Measurements from ENCODE around the gene ATXN1.
A peak's percentile ranks its signal among the peaks of the same experiment; 100 is the strongest.
"Not testable (repeated sequence)": the region's sequence is repeated elsewhere in the genome, so short reads cannot be mapped to it uniquely, and the experiment has no call there.

ATXN1 gene

DNA sequence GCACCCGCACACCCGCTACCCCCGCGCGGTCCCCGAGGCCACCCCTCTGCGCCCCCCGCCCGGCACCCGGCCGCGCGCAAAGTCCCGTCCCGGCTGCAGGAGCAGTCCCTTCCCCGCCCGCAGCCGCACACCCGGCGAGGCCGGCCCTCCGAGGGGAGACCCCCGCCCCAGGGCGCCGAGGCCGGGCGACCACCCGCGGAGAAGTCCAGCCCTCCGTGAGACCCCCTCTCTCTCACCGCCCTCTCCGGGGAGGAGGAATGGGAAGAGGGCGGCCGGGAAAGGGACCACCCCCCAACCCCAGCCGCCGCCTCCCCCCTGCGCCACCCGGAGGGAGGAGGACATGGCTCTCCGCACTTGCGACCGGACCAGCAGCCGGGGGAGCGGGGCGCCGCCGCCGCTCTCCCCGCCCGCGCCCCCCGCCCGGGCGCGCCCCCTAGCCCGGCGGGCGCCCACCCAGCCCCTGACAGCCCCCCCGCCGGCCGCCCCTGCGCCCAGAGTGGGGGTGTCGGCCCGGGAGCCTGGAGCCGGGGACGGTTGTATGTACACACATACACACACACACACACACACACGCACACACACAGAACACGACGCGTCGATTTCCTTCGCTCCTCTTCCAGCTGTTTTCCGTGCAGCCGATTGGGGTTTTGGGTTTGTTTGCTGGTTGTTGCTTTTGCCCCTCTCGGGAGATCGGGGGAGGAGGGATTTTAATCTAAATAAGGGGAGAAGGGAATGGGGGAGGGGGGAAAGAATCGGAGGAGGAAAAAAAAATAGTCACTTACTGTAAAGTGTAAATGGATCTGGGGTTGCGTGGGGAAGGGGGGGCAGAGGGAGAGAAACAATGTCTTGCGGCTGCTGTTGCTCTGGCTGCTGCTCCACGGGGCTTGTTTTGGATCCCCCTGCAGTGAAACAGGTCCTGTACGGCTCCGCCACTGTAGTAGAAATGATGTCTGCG lies at the start of gene ATXN1:
ATXN1 (minus strand) TSS at position 945 of the 955 bp plus-strand sequence.
- peak in 1 of 3 donors; percentile 13 for DNase-seq (ENCODE audit: low read depth in 3 of 3)

DNA sequence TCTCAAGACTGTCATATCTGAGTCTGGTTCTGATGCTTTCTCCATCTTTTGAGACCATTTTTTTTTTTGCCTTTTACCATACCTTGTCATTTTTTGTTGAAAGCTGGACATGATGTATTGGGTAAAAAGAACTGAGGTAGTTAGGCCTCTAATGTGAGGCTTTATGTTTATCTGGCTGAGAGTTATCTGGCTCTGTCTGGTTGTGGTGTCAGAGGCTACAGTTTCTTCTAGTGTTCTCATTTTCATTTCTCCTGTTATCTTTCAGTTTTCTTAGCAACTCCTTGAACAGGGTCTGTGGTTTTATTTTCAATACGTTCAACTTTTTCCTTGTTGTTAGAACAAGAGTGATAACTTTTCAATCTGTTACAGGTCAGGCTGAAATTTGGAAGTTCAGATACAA lies 49.2 kb upstream of the ATXN1 start:
- DNase-seq (ENCODE audit: low read depth in 3 of 3): no peak

DNA sequence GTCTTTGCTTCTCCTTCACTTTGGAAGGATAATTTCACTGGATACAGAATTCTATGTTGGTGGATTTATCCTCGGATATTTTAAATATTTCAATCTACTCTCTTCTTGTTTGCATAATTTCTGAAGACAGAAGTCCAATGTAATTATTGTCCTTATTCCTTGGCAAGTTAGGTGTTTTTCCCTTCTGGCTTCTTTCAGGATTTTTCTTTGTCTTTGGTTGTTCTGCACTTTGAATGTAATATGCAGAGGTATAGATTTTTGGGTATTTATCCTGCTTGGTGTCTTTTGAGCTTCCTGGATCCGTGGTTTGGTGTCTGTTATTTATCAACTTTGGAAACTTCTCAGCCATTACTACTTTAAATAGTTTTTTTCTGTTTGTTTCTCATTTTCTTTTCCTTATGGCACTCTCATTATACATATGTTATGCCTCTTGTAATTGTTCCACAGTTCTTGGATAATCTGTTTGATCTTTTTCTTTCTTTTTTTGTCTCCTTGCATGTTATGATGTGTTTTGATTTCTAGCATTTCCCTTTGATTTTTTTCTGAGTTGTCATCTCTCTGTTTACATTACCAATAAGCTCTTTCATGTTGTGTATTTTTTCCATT lies 48.6 kb upstream of the ATXN1 start:
- DNase-seq (ENCODE audit: low read depth in 3 of 3): no peak

DNA sequence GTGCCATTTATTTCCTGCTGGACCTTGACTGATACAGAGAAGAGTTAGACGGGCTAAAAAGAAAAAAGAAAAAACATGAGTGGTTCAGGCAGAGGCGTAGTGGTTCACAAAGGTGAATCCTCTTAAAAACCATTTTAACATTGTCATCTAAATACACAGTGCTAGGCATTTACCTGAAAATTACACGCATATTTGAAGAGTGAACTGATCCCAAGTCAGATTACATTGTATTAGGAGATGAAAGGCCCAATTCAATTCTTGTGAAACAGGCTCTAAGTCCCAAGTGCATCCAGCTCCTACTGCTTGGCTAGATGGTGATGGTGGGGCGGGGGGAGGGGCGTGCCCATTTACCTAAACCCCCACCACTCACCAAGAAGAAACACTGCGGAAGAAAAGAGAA lies 46.7 kb upstream of the ATXN1 start:
- DNase-seq (ENCODE audit: low read depth in 3 of 3): no peak

DNA sequence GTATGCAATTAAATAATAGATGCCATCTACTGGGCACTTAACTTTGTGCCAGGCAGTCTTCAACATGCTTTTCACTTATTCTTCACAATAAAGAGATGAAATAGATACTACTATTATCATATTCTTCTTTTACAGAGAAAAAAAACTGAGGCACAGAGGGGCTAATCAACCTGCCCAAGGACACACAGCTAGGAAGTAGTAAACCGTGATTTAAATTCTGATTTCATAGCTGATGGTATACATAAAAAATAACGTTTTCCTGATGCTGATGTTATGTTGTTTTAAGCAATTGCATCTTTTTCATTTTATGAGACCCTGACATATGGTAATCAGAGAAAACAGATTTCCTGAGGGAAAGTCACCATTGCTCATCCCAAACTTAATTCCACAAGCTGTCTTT lies 45.1 kb upstream of the ATXN1 start:
- no peak for DNase-seq (ENCODE audit: low read depth in 3 of 3)

DNA sequence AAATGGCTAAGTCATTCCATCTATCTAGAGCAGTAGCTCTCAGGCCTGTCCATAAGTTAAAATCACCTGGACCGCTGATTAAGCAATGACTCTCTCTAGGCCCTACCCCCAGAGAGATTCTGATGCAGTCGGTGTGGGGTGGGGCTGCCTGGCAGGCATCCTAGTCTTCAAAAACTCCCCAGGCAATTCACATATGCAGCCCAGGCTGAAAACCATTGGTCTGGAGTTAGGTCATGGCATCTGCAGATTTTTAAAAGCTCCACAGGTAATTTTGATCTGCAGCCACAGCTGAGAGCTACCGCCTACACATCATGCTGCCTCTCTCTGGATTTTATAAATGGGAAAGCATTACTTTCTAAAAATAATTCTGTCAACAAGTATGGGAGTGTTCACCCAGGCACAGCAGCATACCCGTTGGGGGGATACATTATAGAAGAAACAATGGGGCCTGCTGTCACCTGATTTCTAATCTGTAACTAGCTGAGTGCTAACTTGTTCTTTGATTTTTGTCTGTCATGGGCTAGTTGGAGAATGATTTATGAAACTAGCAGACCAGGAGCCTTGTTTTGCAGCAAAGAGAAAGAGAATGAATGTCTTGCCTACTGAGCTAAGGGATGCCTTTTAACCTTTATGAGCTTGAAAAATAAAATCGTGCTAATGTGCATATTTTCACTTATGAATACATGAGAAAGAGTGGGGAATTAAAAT lies 44.1 kb upstream of the ATXN1 start:
- DNase-seq (ENCODE audit: low read depth in 3 of 3): no peak

DNA sequence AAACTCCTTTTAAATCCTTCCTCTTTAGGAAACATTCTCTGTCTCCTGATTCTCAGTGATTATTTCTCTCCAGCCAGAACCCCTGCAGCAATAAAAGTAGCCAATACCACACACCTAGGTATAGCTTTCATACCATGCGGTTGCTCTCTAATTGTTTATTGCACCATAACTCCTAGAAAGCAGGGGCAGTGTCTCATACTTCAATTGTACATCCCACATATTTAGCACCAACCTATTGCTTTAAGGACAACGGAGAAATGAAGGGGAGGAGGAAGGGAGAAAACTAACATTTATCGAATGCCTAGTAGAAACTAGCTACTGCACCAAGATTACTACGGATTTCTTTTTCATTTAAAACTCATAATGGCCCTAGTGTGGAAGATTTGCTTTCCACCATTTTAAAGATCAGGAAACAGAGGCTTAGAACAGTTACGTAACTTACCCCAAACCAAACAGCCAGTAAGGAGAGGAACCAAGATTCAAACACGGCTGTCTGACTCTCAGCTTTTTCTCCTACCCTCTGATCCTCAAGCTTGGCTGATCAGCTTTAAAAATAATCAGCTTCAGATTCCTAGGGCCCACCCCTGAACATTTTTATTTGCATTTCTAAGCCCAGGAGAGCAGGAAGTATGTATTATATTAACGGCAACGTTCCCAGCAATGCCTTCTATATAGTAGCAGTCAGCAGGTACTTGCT lies 43.4 kb upstream of the ATXN1 start:
- DNase-seq (ENCODE audit: low read depth in 3 of 3): no peak

DNA sequence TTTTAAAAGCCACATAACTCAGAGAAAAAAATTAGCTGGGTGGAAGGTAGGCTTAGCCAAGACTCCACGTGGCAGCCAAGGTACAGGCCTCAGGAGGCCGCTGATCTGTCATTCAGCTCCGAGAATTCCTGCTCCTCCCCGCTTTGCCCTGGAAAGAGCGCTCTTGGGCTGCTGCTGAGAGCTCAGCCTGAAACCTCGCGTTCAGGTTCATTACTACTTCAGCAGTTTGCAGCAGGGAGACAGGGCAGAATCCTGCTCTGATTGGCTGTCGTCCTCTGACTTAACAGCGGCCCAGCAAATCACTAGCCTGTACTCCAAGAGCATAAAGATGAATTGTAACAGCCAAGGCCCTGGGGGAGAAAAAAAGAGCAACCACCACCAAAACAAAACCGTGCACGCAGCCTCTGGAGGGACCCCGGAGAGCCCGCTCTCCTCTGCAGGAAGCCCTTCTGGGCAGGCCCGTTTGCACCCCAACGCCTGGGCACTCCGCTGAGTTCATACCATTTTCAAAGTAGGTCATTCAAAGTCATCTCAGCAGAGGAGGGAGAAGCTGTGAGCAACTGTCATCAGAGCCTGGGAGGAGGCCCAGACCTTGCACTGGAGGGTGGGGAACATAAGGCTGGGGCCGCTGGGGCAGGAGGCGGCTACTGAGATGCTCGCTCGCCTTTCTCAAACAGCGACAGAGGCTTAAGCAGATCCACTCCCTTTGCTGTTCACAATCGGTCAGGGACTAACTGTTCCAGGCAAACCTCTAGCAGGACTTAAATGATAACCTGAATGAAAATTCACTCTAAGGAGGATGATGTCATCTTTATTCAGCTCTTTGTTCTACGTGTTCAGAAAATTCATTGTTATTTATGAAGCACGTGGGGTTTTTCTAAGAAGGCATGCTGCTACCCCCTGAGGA lies 42.3 kb upstream of the ATXN1 start:
- DNase-seq (ENCODE audit: low read depth in 3 of 3): no peak

DNA sequence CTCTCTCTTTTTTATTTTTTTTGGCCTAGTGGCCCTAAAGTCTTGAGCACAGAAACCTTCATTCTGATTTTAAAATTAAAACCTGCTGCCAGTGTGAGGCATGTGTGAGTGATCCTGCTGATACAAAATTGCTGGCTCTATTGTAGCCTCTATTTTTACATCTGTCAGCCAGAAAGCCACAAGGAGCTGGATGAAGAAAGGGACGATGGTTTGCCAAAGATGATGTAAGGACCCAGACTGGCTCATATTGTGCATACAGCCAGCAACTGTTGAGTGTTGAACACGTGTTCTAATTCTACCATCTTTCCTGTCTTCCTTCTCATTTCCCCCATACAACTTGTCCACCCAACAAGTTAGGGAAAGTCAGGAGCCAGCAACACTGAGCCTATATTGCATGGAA lies 40.8 kb upstream of the ATXN1 start:
- no peak for DNase-seq (ENCODE audit: low read depth in 3 of 3)

DNA sequence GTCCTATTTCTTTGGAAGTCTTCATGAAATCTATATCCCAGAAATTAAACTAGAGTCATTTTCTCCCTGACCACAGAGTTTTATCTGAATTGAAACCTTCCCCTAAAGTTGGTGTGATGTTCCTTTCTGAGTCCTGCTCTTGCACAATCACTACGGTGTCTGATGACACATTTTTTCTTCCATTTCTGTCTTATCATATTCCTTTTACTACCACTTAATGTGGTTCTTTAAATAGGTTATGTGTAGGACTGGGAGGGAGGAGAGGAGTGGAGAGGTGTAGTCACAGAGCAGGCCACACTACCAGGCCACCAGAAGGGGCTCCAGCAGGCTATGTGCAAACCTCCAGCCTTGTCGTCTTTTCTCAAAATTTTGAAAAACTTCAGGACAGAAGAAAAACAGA lies 39.7 kb upstream of the ATXN1 start:
- DNase-seq (ENCODE audit: low read depth in 3 of 3): peak in 1 of 3 donors; percentile 2

DNA sequence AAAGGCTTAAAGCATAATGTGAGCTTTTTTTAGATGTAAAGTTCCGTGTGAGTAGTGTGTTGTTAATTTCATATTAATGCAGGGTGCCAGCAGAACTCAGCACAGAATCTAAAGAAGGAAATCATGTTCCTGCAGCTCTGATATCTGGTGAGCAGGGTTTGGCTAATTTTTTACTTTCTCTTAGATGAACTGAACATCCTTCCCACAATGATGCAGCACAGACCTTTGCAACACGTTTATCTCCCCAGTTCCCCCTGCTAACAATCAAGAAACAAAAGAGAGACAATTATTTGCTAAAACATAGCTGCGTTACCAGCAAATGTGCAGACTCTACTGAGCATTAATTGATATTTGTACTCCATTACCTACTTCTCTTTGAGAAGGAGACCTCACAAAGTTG lies 39.1 kb upstream of the ATXN1 start:
- no peak for DNase-seq (ENCODE audit: low read depth in 3 of 3)

DNA sequence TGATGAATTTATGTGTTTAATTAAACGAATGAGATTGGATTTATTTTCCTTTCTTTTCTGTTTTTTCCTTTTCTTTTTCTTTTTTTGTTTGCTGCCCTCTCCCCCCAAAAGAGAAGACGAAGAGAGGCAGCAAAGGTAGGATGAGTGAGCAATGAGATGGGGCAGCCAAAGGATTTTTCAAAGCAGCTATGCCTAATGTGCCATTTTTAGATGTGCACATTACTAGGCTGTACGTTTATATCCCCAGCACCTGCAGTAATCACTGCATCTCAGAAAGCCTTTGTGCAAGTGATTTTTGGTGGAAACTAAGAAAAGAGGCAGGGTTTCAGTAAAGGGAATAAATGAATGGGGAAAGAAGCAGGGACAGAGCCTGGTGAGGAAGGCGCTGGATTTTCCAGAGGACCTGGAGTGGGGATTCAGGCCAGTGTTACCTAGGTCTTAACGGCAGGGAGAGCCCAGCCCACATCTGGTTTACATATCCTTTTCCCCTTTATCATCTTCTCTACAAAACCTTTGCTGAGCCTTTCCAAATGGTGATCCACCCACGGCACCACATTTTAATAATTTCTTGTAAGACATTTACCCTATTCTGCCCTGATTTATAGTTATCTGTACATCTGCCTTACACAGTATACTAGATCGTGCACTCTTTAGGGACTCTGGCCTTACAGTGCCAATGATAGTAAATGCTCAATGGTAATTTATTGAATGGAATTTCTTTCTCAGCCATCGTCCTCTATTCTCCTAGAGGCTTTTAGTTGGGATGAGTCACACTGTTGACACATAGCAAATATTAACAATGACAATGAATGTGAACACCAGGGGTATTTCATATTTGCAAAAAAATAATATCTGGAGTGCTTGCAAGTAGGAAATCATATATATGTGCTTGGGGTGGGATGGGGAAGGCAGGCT lies 38.3 kb upstream of the ATXN1 start:
- no peak for DNase-seq (ENCODE audit: low read depth in 3 of 3)

DNA sequence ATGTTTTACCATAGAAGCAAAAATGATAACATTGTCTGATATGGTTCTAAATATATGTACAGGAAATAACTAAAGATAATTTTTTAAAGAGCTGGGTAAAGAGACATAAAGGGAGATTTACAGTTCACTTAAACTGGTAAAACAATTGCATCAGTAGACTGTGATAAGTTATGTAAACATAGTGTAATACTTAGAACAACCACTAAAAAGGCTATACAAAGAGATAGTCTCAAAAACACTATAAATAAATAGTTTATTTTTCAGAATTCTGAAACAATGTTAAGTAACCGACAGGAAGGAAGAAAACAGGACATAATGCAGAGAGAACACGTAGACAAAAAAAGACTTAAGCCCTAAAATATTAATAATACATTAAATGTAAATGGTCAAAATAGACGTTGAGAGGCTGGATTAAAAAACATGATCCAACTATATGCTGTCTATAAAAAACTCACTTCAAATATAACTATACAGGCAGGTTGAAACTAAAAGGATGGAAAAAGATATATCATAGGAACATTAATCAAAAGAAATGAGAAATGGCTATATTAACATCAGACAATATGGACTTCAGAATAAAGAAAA lies 32.7 kb upstream of the ATXN1 start:
- no peak for DNase-seq (ENCODE audit: low read depth in 3 of 3)

DNA sequence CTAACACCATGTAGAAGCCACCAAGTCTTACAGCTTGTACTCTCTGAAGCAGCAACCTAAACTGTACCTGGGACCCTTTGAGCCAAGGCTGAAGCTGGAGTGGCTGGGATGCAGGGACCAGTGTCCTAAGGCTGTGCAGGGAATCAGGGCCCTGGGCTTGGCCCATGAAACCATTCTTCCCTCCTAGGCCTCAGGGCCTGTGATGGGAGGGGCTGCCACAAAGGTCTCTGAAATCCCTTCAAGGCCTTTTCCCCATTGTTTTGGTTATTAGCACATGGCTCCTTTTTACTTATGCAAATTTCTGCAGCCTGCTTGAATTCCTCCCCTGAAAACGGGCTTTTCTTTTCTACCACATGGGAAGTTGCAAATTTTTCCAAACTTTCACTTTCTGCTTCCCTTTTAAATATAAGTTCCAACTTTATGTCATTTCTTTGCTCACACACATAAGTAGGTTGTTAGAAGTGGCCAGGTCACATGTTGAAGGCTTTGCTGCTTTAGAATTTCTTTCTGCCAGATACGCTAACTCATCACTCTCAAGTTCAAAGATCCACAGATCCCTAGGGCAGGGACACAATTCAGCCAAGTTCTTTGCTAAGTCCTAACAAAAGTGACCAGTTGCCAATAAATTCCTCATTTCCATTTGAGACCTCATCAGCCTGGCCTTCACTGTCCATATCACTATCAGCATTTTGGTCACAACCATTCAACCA lies 28.2 kb upstream of the ATXN1 start:
- no peak for DNase-seq (ENCODE audit: low read depth in 3 of 3)

DNA sequence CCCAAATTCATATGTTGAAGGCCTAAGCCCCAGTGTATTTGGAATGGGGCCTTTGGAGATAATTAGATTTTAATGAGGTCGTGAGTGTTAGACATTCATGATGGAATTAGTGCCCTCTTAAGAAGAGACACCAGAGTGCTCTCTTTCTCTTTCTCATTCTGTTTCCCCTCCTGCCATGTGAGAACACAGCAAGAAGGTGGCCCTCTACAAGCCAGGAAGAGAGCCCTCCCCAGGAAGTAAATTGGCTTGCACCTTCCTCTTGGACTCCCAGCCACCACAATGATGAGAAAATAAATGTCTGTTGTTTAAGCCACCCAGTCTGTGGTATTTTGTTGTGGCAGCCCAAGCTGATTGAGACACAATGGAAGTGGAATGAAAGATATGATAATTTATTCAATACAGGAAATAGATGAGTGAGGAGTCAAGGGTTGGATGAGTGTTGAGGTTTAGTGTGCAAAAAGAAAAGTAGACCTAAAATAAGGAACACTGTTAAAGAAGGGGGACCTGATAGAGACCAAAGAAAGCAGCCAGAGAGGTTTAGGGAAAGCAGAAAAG lies 25.9 kb upstream of the ATXN1 start:
- DNase-seq (ENCODE audit: low read depth in 3 of 3): no peak

DNA sequence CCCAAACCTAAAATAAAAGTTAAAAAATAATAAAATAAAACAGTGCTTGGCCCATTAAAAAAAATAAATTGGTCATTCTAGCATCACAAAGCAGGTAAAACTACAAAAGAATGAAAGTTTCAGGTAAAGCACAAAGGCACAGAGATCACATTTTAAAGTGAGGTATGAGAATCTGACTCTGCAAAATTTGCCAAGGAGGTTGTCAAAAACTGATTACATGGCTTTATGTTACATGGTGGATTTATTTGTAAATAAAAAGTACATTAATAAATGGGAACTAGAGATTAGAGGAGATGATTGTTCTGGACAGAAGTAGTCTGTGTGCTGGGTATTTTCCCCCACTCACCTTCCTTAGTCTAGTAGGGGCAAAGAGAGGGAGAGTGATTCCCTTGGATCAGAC lies 24.2 kb upstream of the ATXN1 start:
- DNase-seq (ENCODE audit: low read depth in 3 of 3): no peak

DNA sequence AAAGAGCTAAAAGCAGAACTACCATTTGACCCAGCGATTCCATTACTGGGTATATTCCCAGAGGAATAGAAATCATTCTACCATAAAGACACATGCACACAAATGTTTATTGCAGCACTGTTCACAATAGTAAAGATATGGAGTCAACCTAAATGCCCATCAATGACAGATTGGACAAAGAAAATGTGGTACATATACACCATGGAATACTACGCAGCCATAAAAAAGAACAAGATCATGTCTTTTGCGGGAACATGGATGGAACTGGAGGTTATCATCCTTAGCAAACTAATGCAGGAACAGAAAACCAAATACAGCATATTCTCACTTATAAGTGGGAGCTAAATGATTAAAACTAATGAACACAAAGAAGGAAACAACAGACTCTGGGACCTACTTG lies 23.7 kb upstream of the ATXN1 start:
- DNase-seq (ENCODE audit: low read depth in 3 of 3): not testable (repeated sequence)

DNA sequence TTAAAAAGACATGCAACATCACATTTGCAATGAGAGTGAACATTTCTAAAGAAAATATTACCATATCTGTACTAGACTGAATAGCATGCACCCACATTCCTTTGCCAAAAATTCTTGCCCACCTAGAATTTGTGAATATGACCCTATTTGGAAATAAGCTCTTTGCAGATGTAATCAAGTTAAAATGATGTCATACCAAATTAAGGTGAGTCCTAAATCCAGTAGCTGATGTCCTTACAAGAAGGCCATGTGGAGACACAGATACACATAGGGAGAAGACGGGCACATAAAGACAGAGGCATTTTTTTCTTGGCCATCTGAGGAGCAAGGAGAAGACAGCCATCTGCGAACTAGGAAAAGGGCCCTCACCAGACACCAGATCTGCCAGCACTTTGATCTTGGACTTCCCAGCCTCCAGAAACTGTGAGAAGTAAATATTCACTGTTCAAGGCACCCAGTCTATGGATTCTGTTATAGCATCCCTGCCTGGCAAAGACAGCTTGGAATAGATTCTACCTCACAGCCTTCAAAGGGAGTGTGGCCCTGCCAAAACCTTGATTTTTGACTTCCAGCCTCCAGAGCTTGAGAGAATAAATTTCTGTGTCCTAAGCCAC lies 22.8 kb upstream of the ATXN1 start:
- DNase-seq (ENCODE audit: low read depth in 3 of 3): no peak

Measured in stimulated activated CD4-positive, alpha-beta T cell treated with anti-CD3 and anti-CD28 coated beads, TNF-alpha, amount 100 ng/mL, for 48 hours (primary cell).